NCI-H2107 treated with DMSO at 0.1 percent for 48 hours (cell line): ENCODE data around the gene HIGD1C.
A peak's percentile ranks its signal among the peaks of the same experiment; 100 is the strongest.
"Not testable (repeated sequence)": the region's sequence is repeated elsewhere in the genome, so short reads cannot be mapped to it uniquely, and the experiment has no call there.

ENCODE experiments used
- DNase-seq: peaks from one replicate; lab custom pipeline; 2025; ENCODE audit not compliant: unreplicated experiment; lab: John Stamatoyannopoulos, UW

The HIGD1C gene

GRCh38 chr12:50933459-50934124, 18.8 kb upstream of the HIGD1C start:
- DNase-seq: no peak

- DNase-seq: no peak
Measured at GRCh38 chr12:50934371-50934851, 17.9 kb upstream of the HIGD1C start.

GRCh38 chr12:50934981-50935807, 17.1 kb upstream of the HIGD1C start:
- no peak for DNase-seq

- no peak for DNase-seq
Measured at GRCh38 chr12:50936821-50937530, 15.4 kb upstream of the HIGD1C start.

- no peak for DNase-seq
Measured at GRCh38 chr12:50937653-50938052, 14.7 kb upstream of the HIGD1C start.

- DNase-seq: no peak
Measured at GRCh38 chr12:50947933-50948626, 4.3 kb upstream of the HIGD1C start.

- DNase-seq: no peak
Measured at GRCh38 chr12:50948798-50949197, 3.5 kb upstream of the HIGD1C start.

- DNase-seq: no peak
Measured at GRCh38 chr12:50949801-50950302, 2.5 kb upstream of the HIGD1C start.

- DNase-seq: no peak
Measured at GRCh38 chr12:50951112-50951511, 1.2 kb upstream of the HIGD1C start.

- DNase-seq: peak; percentile 73
Measured at GRCh38 chr12:50953047-50953446, 703 bp downstream of the HIGD1C start.

GRCh38 chr12:50954789-50955188, 2.4 kb downstream of the HIGD1C start:
- DNase-seq: not testable (repeated sequence)

GRCh38 chr12:50955288-50955687, 2.9 kb downstream of the HIGD1C start:
- no peak for DNase-seq

GRCh38 chr12:50955697-50956096, 3.4 kb downstream of the HIGD1C start:
- DNase-seq: no peak

GRCh38 chr12:50960130-50960529, 7.8 kb downstream of the HIGD1C start:
- no peak for DNase-seq

- DNase-seq: no peak
Measured at GRCh38 chr12:50961708-50962107, 9.4 kb downstream of the HIGD1C start.

GRCh38 chr12:50964432-50964831, 12.1 kb downstream of the HIGD1C start:
- DNase-seq: no peak

- DNase-seq: no peak
Measured at GRCh38 chr12:50971946-50972345, 19.6 kb downstream of the HIGD1C start.

GRCh38 chr12:50979369-50980052, 27.2 kb downstream of the HIGD1C start:
- DNase-seq: no peak

GRCh38 chr12:50980545-50980944, 28.2 kb downstream of the HIGD1C start:
- no peak for DNase-seq
